OCI-LY1 (cell line): ENCODE measurements around the gene VWC2.

Experiments
- H2AFZ ChIP-seq: fragments of 200-600 bp; sonication (generic), shearing (Covaris generic); 2 replicates; pipeline ENCODE4 v1.6.0; 2014; ENCODE audit warnings: antibody characterized with exemption, mild to moderate bottlenecking, low read length
- H3F3A ChIP-seq: fragments of 200-600 bp; sonication (generic), shearing (Covaris generic); 2 replicates; pipeline ENCODE4 v1.6.0; 2014; ENCODE audit warnings: mild to moderate bottlenecking, antibody characterized with exemption, low read length, moderate library complexity; ENCODE audit not compliant: insufficient read depth
- H3K27ac ChIP-seq: fragments of 200-600 bp; sonication (generic); 2 replicates; pipeline ENCODE4 v1.5.1; 2014; ENCODE audit warnings: low read length, mixed run types, mild to moderate bottlenecking, low read depth; ENCODE audit not compliant: poor library complexity, severe bottlenecking
- H3K27me3 ChIP-seq: fragments of 200-600 bp; sonication (generic); 2 replicates; pipeline ENCODE4 v1.6.0; 2014; ENCODE audit warnings: antibody characterized with exemption, mild to moderate bottlenecking, low read length, moderate library complexity; ENCODE audit not compliant: insufficient read depth
- H3K36me3 ChIP-seq: fragments of 200-600 bp; sonication (generic); 2 replicates; pipeline ENCODE4 v1.6.1; 2014; ENCODE audit warnings: mild to moderate bottlenecking, antibody characterized with exemption, low read length, moderate library complexity, mixed read lengths; ENCODE audit not compliant: insufficient read depth
- H3K4me1 ChIP-seq: fragments of 200-600 bp; sonication (generic); 2 replicates; pipeline ENCODE4 v1.5.1; 2014; ENCODE audit warnings: mild to moderate bottlenecking, low read length, moderate library complexity; ENCODE audit not compliant: insufficient read depth, severe bottlenecking
- H3K4me2 ChIP-seq: fragments of 200-600 bp; sonication (generic), shearing (Covaris generic); 2 replicates; pipeline ENCODE4 v1.6.1; 2014; ENCODE audit warnings: low read length
- H3K4me3 ChIP-seq: fragments of 200-600 bp; sonication (generic); 2 replicates; pipeline ENCODE4 v1.5.1; 2014; ENCODE audit warnings: low read length, low read depth, mild to moderate bottlenecking, mixed read lengths; ENCODE audit not compliant: poor library complexity, severe bottlenecking
- H3K79me2 ChIP-seq: fragments of 200-600 bp; shearing (Covaris generic); 2 replicates; pipeline ENCODE4 v1.6.1; 2016; ENCODE audit warnings: mixed run types, low read length, mixed read lengths; ENCODE audit not compliant: insufficient read depth
- H3K9ac ChIP-seq: fragments of 200-600 bp; sonication (generic), shearing (Covaris generic); 2 replicates; pipeline ENCODE4 v1.6.1; 2014; ENCODE audit warnings: mild to moderate bottlenecking, low read length, mixed read lengths
- H3K9me2 ChIP-seq: fragments of 200-600 bp; sonication (generic), shearing (Covaris generic); 2 replicates; pipeline ENCODE4 v1.6.1; 2014; ENCODE audit warnings: low read depth, mild to moderate bottlenecking, low read length, mixed read lengths
- H3K9me3 ChIP-seq: fragments of 200-600 bp; shearing (Covaris generic); 2 replicates; pipeline ENCODE4 v1.6.1; 2014; ENCODE audit warnings: low read length, mixed read lengths
- H4K20me1 ChIP-seq: fragments of 200-600 bp; sonication (generic), shearing (Covaris generic); 2 replicates; pipeline ENCODE4 v1.6.0; 2016; ENCODE audit warnings: mild to moderate bottlenecking, low read length; ENCODE audit not compliant: insufficient read depth
- CTCF ChIP-seq: fragments of 200-600 bp; sonication (generic), shearing (Covaris generic); IDR thresholded peaks from 2 replicates; pipeline ENCODE4 v1.5.1; 2017; ENCODE audit warnings: mild to moderate bottlenecking, antibody characterized with exemption, low read length, moderate library complexity, mixed read lengths
- EZH2 ChIP-seq: fragments of 200-600 bp; sonication (generic), shearing (Covaris generic); IDR thresholded peaks from 2 replicates; pipeline ENCODE4 v1.8.0; 2017; ENCODE audit warnings: borderline replicate concordance, mixed run types, mild to moderate bottlenecking, antibody characterized with exemption, low read length, moderate library complexity, mixed read lengths

Gene VWC2

GRCh38 chr7:49767719-49768118 is 5.7 kb upstream of the VWC2 start:
- H3K79me2 ChIP-seq = no peaks in the 10 kb centered on the region
- H4K20me1 ChIP-seq = no peaks in the 10 kb centered on the region
- no peaks in the 10 kb centered on the region for H3K27me3 ChIP-seq
- no peaks in the 10 kb centered on the region for H3K36me3 ChIP-seq
- TF ChIP-seq CTCF (no peak), EZH2 (no peak)
- peaks cover 40% of the 10 kb centered on the region for H3K4me1 ChIP-seq
- no peaks in the 10 kb centered on the region for H3F3A ChIP-seq
- peak overlapping the region; percentile 81 for H3K27ac ChIP-seq
- peak overlapping the region; percentile 15; the same call in 1 of the 2 replicates for H3K4me2 ChIP-seq
- H3K9me3 ChIP-seq = no peaks in the 10 kb centered on the region
- H3K9me2 ChIP-seq = no peaks in the 10 kb centered on the region
- H3K4me3 ChIP-seq = no peak overlapping the region
- peak overlapping the region; percentile 27; the same call in 1 of the 2 replicates for H3K9ac ChIP-seq
- H2AFZ ChIP-seq = no peak overlapping the region

GRCh38 chr7:49768254-49768653 is 5.2 kb upstream of the VWC2 start:
- Histone ChIP-seq H3K4me2 (0 out of 2 replicates have a peak overlapping the region, but pooled peaks have one; percentile 15), H3K9me2 (no peaks in the 10 kb centered on the region), H3K4me1 (peaks cover 40% of the 10 kb centered on the region), H2AFZ (no peak overlapping the region), H3K36me3 (no peaks in the 10 kb centered on the region), H3F3A (no peaks in the 10 kb centered on the region), H3K27me3 (no peaks in the 10 kb centered on the region), H3K9me3 (no peaks in the 10 kb centered on the region), H3K27ac (peak overlapping the region; percentile 81), H3K9ac (no peak overlapping the region), H3K79me2 (no peaks in the 10 kb centered on the region), H3K4me3 (no peak overlapping the region), H4K20me1 (no peaks in the 10 kb centered on the region)
- no peak for TF ChIP-seq EZH2
- TF ChIP-seq CTCF = no peak

GRCh38 chr7:49768835-49769234 is 4.6 kb upstream of the VWC2 start:
- no peaks in the 10 kb centered on the region for H3K79me2 ChIP-seq
- no peaks in the 10 kb centered on the region for H3K27me3 ChIP-seq
- H4K20me1 ChIP-seq = no peaks in the 10 kb centered on the region
- H3K4me1 ChIP-seq = peaks cover 36% of the 10 kb centered on the region
- H3K9me3 ChIP-seq = no peaks in the 10 kb centered on the region
- no peak overlapping the region for H3K4me3 ChIP-seq
- H2AFZ ChIP-seq = no peak overlapping the region
- H3K9ac ChIP-seq = no peak overlapping the region
- no peak overlapping the region for H3K4me2 ChIP-seq
- TF ChIP-seq EZH2 (no peak), CTCF (no peak)
- H3K36me3 ChIP-seq = no peaks in the 10 kb centered on the region
- no peaks in the 10 kb centered on the region for H3F3A ChIP-seq
- H3K27ac ChIP-seq = peak overlapping the region; percentile 81
- H3K9me2 ChIP-seq = no peaks in the 10 kb centered on the region
